Endothelial cell of umbilical vein (primary cell): ENCODE results near the gene RGS6.

ENCODE experiments used
- CTCF ChIP-seq, 2 donors: IDR thresholded peaks; 1 replicate in 1 of 2; 2 replicates in 1 of 2; pipeline ENCODE4 v1.5.1; 2011; ENCODE audit warnings: low read length in 2 of 2, mild to moderate bottlenecking in 2 of 2, moderate library complexity in 2 of 2, control low read depth in 1 of 2, inconsistent platforms in 1 of 2, low read depth in 1 of 2; ENCODE audit not compliant: insufficient read depth in 1 of 2; ENCODE audit errors: extremely low read depth in 1 of 2
- POLR2A ChIP-seq: IDR thresholded peaks from 2 replicates; pipeline ENCODE4 v1.6.1; 2012; ENCODE audit warnings: low read depth, mild to moderate bottlenecking, control low read depth, low read length

GRCh38 chr14:72126561-72126960, 194.3 kb downstream of the RGS6 start:
- TF ChIP-seq CTCF (IDR thresholded peaks at IDR 0.05; ENCODE audit: extremely low read depth in 1 of 2, insufficient read depth in 1 of 2, low read depth in 1 of 2, low read length in 2 of 2): no peak
- TF ChIP-seq POLR2A: no peak
